ENCODE measurements around the gene GCSH. TPM values are rescaled to one million over a fixed set of nuclear protein-coding genes. Genes with fewer than 3 reads are reported as not detected.

GCSH gene
- total RNA-seq, 1 experiment from 2014 or later: 36.6 TPM

DNA sequence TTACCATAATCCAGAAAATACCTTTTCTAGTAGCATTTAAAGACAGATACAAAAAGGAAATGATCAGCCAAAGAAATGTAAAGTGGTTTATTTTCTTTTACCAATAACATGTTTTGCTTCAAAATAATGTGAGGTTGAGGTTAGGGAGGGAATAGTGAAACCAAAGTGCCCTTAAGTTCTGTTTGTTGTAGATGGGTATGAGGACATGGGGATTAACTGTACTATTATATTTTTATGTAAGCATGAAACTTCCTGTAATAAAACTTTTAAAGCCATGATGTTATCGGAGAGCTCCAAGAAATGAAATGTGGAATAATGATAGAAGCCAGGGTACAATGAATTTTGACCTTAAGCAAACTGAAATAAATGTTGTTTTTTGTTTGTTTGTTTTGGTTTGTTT, 29.0 kb downstream of the GCSH start:
- H3K27me3 ChIP-seq (ENCODE audit: control insufficient read depth, insufficient read depth, low read length): no peaks in the 10 kb centered on the region
- ATAC-seq (no peak), DNase-seq (ENCODE audit: low read depth, low spot score) (no peak)
- no peak overlapping the region for H3K4me3 ChIP-seq (ENCODE audit: low read depth in 2 of 2, low read length in 2 of 2)
- H3K27ac ChIP-seq (ENCODE audit: low read length): no peak overlapping the region
- H3K36me3 ChIP-seq (ENCODE audit: control insufficient read depth, insufficient read depth, low read length): no peaks in the 10 kb centered on the region
- no peaks in the 10 kb centered on the region for H3K4me1 ChIP-seq (ENCODE audit: control insufficient read depth, insufficient read depth, low read length)
- in situ Hi-C loops (cut with HindIII; ENCODE audit: low pct_unique_long_range_greater_than_20kb, low sequenced_read_pairs) (no loop called here), intact Hi-C loops (cut with micrococcal nuclease; ENCODE audit: unreplicated experiment) (no loop called here)
- TF ChIP-seq, protein P1, sequence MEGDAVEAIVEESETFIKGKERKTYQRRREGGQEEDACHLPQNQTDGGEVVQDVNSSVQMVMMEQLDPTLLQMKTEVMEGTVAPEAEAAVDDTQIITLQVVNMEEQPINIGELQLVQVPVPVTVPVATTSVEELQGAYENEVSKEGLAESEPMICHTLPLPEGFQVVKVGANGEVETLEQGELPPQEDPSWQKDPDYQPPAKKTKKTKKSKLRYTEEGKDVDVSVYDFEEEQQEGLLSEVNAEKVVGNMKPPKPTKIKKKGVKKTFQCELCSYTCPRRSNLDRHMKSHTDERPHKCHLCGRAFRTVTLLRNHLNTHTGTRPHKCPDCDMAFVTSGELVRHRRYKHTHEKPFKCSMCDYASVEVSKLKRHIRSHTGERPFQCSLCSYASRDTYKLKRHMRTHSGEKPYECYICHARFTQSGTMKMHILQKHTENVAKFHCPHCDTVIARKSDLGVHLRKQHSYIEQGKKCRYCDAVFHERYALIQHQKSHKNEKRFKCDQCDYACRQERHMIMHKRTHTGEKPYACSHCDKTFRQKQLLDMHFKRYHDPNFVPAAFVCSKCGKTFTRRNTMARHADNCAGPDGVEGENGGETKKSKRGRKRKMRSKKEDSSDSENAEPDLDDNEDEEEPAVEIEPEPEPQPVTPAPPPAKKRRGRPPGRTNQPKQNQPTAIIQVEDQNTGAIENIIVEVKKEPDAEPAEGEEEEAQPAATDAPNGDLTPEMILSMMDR (IDR thresholded peaks at IDR 0.05): no peak
- TF ChIP-seq TCF7L2 (IDR thresholded peaks at IDR 0.05; ENCODE audit: low read depth, low read length): no peak
- no peak for TF ChIP-seq SIN3A (IDR thresholded peaks at IDR 0.05; ENCODE audit: borderline replicate concordance, insufficient read depth, low read depth, low read length)
- no peak for TF ChIP-seq POLR2AphosphoS5 (IDR thresholded peaks at IDR 0.05; ENCODE audit: low read depth, low read length)
- TF ChIP-seq, protein P2, sequence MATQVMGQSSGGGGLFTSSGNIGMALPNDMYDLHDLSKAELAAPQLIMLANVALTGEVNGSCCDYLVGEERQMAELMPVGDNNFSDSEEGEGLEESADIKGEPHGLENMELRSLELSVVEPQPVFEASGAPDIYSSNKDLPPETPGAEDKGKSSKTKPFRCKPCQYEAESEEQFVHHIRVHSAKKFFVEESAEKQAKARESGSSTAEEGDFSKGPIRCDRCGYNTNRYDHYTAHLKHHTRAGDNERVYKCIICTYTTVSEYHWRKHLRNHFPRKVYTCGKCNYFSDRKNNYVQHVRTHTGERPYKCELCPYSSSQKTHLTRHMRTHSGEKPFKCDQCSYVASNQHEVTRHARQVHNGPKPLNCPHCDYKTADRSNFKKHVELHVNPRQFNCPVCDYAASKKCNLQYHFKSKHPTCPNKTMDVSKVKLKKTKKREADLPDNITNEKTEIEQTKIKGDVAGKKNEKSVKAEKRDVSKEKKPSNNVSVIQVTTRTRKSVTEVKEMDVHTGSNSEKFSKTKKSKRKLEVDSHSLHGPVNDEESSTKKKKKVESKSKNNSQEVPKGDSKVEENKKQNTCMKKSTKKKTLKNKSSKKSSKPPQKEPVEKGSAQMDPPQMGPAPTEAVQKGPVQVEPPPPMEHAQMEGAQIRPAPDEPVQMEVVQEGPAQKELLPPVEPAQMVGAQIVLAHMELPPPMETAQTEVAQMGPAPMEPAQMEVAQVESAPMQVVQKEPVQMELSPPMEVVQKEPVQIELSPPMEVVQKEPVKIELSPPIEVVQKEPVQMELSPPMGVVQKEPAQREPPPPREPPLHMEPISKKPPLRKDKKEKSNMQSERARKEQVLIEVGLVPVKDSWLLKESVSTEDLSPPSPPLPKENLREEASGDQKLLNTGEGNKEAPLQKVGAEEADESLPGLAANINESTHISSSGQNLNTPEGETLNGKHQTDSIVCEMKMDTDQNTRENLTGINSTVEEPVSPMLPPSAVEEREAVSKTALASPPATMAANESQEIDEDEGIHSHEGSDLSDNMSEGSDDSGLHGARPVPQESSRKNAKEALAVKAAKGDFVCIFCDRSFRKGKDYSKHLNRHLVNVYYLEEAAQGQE (IDR thresholded peaks at IDR 0.05; ENCODE audit: insufficient read depth in 1 of 2, low read depth in 2 of 2, low read length in 1 of 2): no peak
- no peaks in the 10 kb centered on the region for H3K9me3 ChIP-seq (ENCODE audit: control insufficient read depth, insufficient read depth, low read depth, low read length)
- CTCF ChIA-PET: interaction anchor here (1.0 kb wide), 1 partner anchor 31 kb away, joined by 4 read pairs; the partner anchor contains the start of gene ATMIN
- POLR2A ChIA-PET: no interaction called here
- no TSS peak for BruUV-seq (replicated peaks)

DNA sequence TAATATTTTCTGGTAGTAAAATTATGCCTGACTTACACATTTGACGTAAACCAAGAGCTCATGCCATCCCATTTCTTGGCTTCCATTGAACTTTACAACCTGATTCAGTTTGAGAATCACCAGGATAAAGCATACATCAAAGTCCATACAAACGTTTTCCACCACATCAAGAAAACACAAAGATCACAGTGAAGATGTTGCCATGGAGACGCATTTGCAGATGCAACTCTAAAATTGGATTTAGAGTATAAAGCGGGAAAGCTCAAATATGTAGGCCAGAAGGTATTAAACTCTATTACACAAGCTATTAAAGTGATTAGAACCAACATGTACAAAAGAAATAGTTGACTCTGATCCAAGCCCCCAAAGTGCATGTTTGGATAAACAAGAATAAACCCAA, 29.5 kb downstream of the GCSH start:
- Histone ChIP-seq H3K4me3 (ENCODE audit: low read depth in 2 of 2, low read length in 2 of 2) (no peak overlapping the region), H3K9me3 (ENCODE audit: control insufficient read depth, insufficient read depth, low read depth, low read length) (no peaks in the 10 kb centered on the region), H3K27me3 (ENCODE audit: control insufficient read depth, insufficient read depth, low read length) (no peaks in the 10 kb centered on the region), H3K36me3 (ENCODE audit: control insufficient read depth, insufficient read depth, low read length) (no peaks in the 10 kb centered on the region), H3K4me1 (ENCODE audit: control insufficient read depth, insufficient read depth, low read length) (no peaks in the 10 kb centered on the region), H3K27ac (ENCODE audit: low read length) (no peak overlapping the region)
- no TSS peak for BruUV-seq (replicated peaks)
- TF ChIP-seq, protein P2 (IDR thresholded peaks at IDR 0.05; ENCODE audit: insufficient read depth in 1 of 2, low read depth in 2 of 2, low read length in 1 of 2): no peak
- TF ChIP-seq, protein P1 (IDR thresholded peaks at IDR 0.05): no peak
- TF ChIP-seq SIN3A (IDR thresholded peaks at IDR 0.05; ENCODE audit: borderline replicate concordance, insufficient read depth, low read depth, low read length) (no peak), TCF7L2 (IDR thresholded peaks at IDR 0.05; ENCODE audit: low read depth, low read length) (no peak), POLR2AphosphoS5 (IDR thresholded peaks at IDR 0.05; ENCODE audit: low read depth, low read length) (no peak)
- intact Hi-C loops (cut with micrococcal nuclease; ENCODE audit: unreplicated experiment) (no loop called here), in situ Hi-C loops (cut with HindIII; ENCODE audit: low pct_unique_long_range_greater_than_20kb, low sequenced_read_pairs) (no loop called here)
- CTCF ChIA-PET: interaction anchor here (1.0 kb wide), 1 partner anchor 31 kb away, joined by 4 read pairs; the partner anchor contains the start of gene ATMIN
- no peak for DNase-seq (ENCODE audit: low read depth, low spot score)
- no peak for ATAC-seq
- POLR2A ChIA-PET: no interaction called here
